ENCODE results near the gene UNC80. TPM values are rescaled to one million over a fixed set of nuclear protein-coding genes. Genes with fewer than 3 reads are reported as not detected.
"Not testable (repeated sequence)": the region's sequence is repeated elsewhere in the genome, so short reads cannot be mapped to it uniquely, and the experiment has no call there.

The UNC80 gene
- polyA plus RNA-seq, 1 donor (not counting 4 experiments of a cell fraction or from before 2014, with no cell fraction given), result 0.13 TPM

DNA sequence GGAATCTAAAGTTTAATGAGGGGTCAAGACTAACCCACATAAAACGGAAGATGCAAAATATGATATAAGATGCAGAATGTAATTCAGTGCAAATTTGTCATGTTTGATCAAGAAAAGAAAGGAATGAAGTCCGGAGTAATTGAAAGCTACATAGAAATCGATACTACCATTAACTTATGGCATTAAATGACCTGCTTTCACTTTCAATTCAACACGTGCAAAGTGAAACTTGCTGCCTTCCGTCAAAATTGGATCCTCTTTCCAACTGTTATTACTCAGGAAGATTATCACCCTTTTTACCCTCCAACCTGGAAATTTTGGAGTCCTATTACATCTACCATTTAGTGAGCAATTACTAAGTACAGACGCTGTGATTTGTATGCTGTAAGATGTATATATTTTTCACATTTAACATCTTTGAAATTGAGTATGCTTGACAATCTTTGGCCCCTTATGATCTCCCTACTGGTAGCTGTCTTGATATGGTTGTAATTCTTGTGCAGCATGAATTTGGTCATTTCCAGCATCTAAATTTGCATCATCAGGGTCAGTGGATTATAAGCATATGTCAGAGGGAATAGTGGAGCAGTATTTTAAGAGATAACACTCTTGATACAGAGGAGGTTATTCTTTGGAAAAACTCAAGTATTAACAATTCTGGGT, 18.6 kb downstream of the UNC80 start:
- H3K4me3 ChIP-seq (ENCODE audit: control insufficient read depth in 2 of 3, extremely low read depth in 1 of 3, insufficient read depth in 2 of 3, low read depth in 1 of 3, low read length in 3 of 3), result no peak overlapping the region
- H4K20me1 ChIP-seq (ENCODE audit: control insufficient read depth, extremely low read depth, insufficient read depth, low read length), result no peaks in the 10 kb centered on the region
- H3K9me1 ChIP-seq (ENCODE audit: control insufficient read depth, extremely low read depth, insufficient read depth, low read length), result no peaks in the 10 kb centered on the region
- no peak overlapping the region for H3K9ac ChIP-seq (ENCODE audit: control insufficient read depth, extremely low read depth, insufficient read depth, low read length)
- peak overlapping the region; percentile 39 for H3K4me2 ChIP-seq (ENCODE audit: control insufficient read depth, extremely low read depth, insufficient read depth, low read depth, low read length)
- no peak overlapping the region for H3K27ac ChIP-seq (ENCODE audit: control insufficient read depth, insufficient read depth, low read length)
- no peak for DNase-seq (ENCODE audit: low read depth, low spot score)
- TF ChIP-seq EZH2 (IDR thresholded peaks at IDR 0.05; ENCODE audit: low read length), result no peak
- no peak for TF ChIP-seq CTCF (optimal IDR thresholded peaks at IDR 0.05 in 1 of 3, IDR thresholded peaks at IDR 0.05 in 1 of 3, conservative IDR thresholded peaks at IDR 0.05 in 1 of 3; ENCODE audit: extremely low read depth in 1 of 3, insufficient read depth in 2 of 3, low read length in 3 of 3)
- H3K79me2 ChIP-seq (ENCODE audit: control insufficient read depth, insufficient read depth, low read length), result no peaks in the 10 kb centered on the region
- no peaks in the 10 kb centered on the region for H3K36me3 ChIP-seq (ENCODE audit: control insufficient read depth in 2 of 2, extremely low read depth in 1 of 2, insufficient read depth in 2 of 2, low read length in 2 of 2)
- no peaks in the 10 kb centered on the region for H3K9me3 ChIP-seq (ENCODE audit: control insufficient read depth, low read depth, low read length)
- FAIRE-seq, result no peak
- H2AFZ ChIP-seq (ENCODE audit: control insufficient read depth, low read length), result peak overlapping the region; percentile 72
- H3K4me1 ChIP-seq (ENCODE audit: control insufficient read depth, extremely low read depth, insufficient read depth, low read length), result no peaks in the 10 kb centered on the region
- H3K27me3 ChIP-seq (ENCODE audit: control insufficient read depth, extremely low read depth, insufficient read depth, low read length), result peaks cover 2% of the 10 kb centered on the region
- dilution Hi-C loops (cut with MboI; ENCODE audit: extremely low pct_ligation_motif_present, low sequenced_read_pairs), result no loop called here

DNA sequence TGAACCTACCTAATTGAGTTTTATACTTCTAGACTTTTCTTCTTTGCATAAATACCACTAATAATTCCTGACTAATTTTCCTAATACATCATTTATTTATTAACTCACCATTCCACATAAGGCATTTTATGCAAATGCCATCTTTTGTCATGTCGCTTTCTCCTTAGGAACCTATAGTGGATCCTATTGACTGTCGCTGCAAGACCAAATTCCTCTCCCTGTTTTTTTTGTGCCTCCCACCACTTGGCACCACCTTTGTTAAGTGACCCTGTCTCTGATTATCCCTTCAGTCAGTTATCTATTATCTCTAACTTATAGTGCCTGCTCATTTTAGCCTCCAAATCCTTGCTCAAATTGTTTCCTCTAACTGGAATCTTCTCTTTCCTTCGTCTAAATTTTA, 19.5 kb downstream of the UNC80 start:
- no peaks in the 10 kb centered on the region for H3K9me1 ChIP-seq (ENCODE audit: control insufficient read depth, extremely low read depth, insufficient read depth, low read length)
- DNase-seq (ENCODE audit: low read depth, low spot score) (no peak), FAIRE-seq (no peak)
- no peaks in the 10 kb centered on the region for H3K9me3 ChIP-seq (ENCODE audit: control insufficient read depth, low read depth, low read length)
- no peak overlapping the region for H2AFZ ChIP-seq (ENCODE audit: control insufficient read depth, low read length)
- H3K27me3 ChIP-seq (ENCODE audit: control insufficient read depth, extremely low read depth, insufficient read depth, low read length), result no peaks in the 10 kb centered on the region
- H3K4me3 ChIP-seq (ENCODE audit: control insufficient read depth in 2 of 3, extremely low read depth in 1 of 3, insufficient read depth in 2 of 3, low read depth in 1 of 3, low read length in 3 of 3), result no peak overlapping the region
- no peaks in the 10 kb centered on the region for H3K79me2 ChIP-seq (ENCODE audit: control insufficient read depth, insufficient read depth, low read length)
- H3K4me1 ChIP-seq (ENCODE audit: control insufficient read depth, extremely low read depth, insufficient read depth, low read length), result no peaks in the 10 kb centered on the region
- no peak overlapping the region for H3K27ac ChIP-seq (ENCODE audit: control insufficient read depth, insufficient read depth, low read length)
- H4K20me1 ChIP-seq (ENCODE audit: control insufficient read depth, extremely low read depth, insufficient read depth, low read length), result no peaks in the 10 kb centered on the region
- no peaks in the 10 kb centered on the region for H3K36me3 ChIP-seq (ENCODE audit: control insufficient read depth in 2 of 2, extremely low read depth in 1 of 2, insufficient read depth in 2 of 2, low read length in 2 of 2)
- H3K9ac ChIP-seq (ENCODE audit: control insufficient read depth, extremely low read depth, insufficient read depth, low read length), result no peak overlapping the region
- no peak overlapping the region for H3K4me2 ChIP-seq (ENCODE audit: control insufficient read depth, extremely low read depth, insufficient read depth, low read depth, low read length)
- no peak for TF ChIP-seq EZH2 (IDR thresholded peaks at IDR 0.05; ENCODE audit: low read length)
- TF ChIP-seq CTCF (optimal IDR thresholded peaks at IDR 0.05 in 1 of 3, IDR thresholded peaks at IDR 0.05 in 1 of 3, conservative IDR thresholded peaks at IDR 0.05 in 1 of 3; ENCODE audit: extremely low read depth in 1 of 3, insufficient read depth in 2 of 3, low read length in 3 of 3), result no peak
- dilution Hi-C loops (cut with MboI; ENCODE audit: extremely low pct_ligation_motif_present, low sequenced_read_pairs), result no loop called here

GRCh38 chr2:209795425-209795824, 23.8 kb downstream of the UNC80 start:
- H2AFZ ChIP-seq (ENCODE audit: control insufficient read depth, low read length); H3K9me1 ChIP-seq (ENCODE audit: control insufficient read depth, extremely low read depth, insufficient read depth, low read length); H3K27ac ChIP-seq (ENCODE audit: control insufficient read depth, insufficient read depth, low read length); DNase-seq (ENCODE audit: low read depth, low spot score); H3K4me2 ChIP-seq (ENCODE audit: control insufficient read depth, extremely low read depth, insufficient read depth, low read depth, low read length); FAIRE-seq; H3K27me3 ChIP-seq (ENCODE audit: control insufficient read depth, extremely low read depth, insufficient read depth, low read length); dilution Hi-C loops (cut with MboI; ENCODE audit: extremely low pct_ligation_motif_present, low sequenced_read_pairs); H3K36me3 ChIP-seq (ENCODE audit: control insufficient read depth in 2 of 2, extremely low read depth in 1 of 2, insufficient read depth in 2 of 2, low read length in 2 of 2); H3K9ac ChIP-seq (ENCODE audit: control insufficient read depth, extremely low read depth, insufficient read depth, low read length); H3K79me2 ChIP-seq (ENCODE audit: control insufficient read depth, insufficient read depth, low read length); H3K9me3 ChIP-seq (ENCODE audit: control insufficient read depth, low read depth, low read length); H3K4me1 ChIP-seq (ENCODE audit: control insufficient read depth, extremely low read depth, insufficient read depth, low read length); H3K4me3 ChIP-seq (ENCODE audit: control insufficient read depth in 2 of 3, extremely low read depth in 1 of 3, insufficient read depth in 2 of 3, low read depth in 1 of 3, low read length in 3 of 3); H4K20me1 ChIP-seq (ENCODE audit: control insufficient read depth, extremely low read depth, insufficient read depth, low read length): not testable (repeated sequence)

All from keratinocyte (primary cell).